NCI-H1105 (cell line): ENCODE data around the gene NKD1.

Experiments
- DNase-seq: peaks from one replicate; lab custom pipeline; 2025; lab: John Stamatoyannopoulos, UW

The NKD1 gene

GRCh38 chr16:50695017-50696000 lies 147.1 kb downstream of the NKD1 start:
- DNase-seq: no peak

GRCh38 chr16:50696126-50696525 lies 147.9 kb downstream of the NKD1 start:
- DNase-seq: no peak

GRCh38 chr16:50696575-50697420 lies 148.6 kb downstream of the NKD1 start:
- DNase-seq: no peak

GRCh38 chr16:50697421-50697715 lies 149.2 kb downstream of the NKD1 start:
- no peak for DNase-seq

- DNase-seq: no peak
Measured at GRCh38 chr16:50697881-50698767, 149.9 kb downstream of the NKD1 start.
